Liver (tissue), 9 donors: ENCODE results near the gene CREB3L2. TPM values are rescaled to one million over a fixed set of nuclear protein-coding genes. Genes with fewer than 3 reads are reported as not detected.

Experiments
- DNase-seq: peaks from one replicate; pipeline ENCODE4 v3.0.0-alpha.2; 2017; ENCODE audit warnings: low spot score
- H3K27ac ChIP-seq, 2 donors: one replicate each; pipeline ENCODE4 v1.7.0; 2013; ENCODE audit warnings: inconsistent platforms in 2 of 2, low read length in 2 of 2, control low read depth in 1 of 2, low read depth in 1 of 2, mild to moderate bottlenecking in 1 of 2
- H3K27me3 ChIP-seq, 4 donors: one replicate each; pipeline versions ENCODE4 v1.6.1 to v1.7.0; 2013; ENCODE audit warnings: low read length in 3 of 4, inconsistent platforms in 1 of 4, mild to moderate bottlenecking in 1 of 4, moderate library complexity in 1 of 4; ENCODE audit not compliant: control insufficient read depth in 4 of 4, insufficient read depth in 4 of 4
- H3K36me3 ChIP-seq, 4 donors: one replicate each; pipeline versions ENCODE4 v1.6.1 to v1.7.0; 2013; ENCODE audit warnings: low read length in 3 of 4, mild to moderate bottlenecking in 3 of 4, low read depth in 1 of 4, moderate library complexity in 1 of 4; ENCODE audit not compliant: control insufficient read depth in 4 of 4, insufficient read depth in 3 of 4
- H3K4me1 ChIP-seq, 4 donors: one replicate each; pipeline versions ENCODE4 v1.6.1 to v1.7.0; 2013; ENCODE audit warnings: low read length in 3 of 4, mild to moderate bottlenecking in 3 of 4, moderate library complexity in 1 of 4; ENCODE audit not compliant: control insufficient read depth in 4 of 4, insufficient read depth in 4 of 4
- H3K4me3 ChIP-seq, 3 donors: one replicate each; pipeline versions ENCODE4 v1.6.1 to v1.7.0; 2013; ENCODE audit warnings: low read length in 3 of 3, control low read depth in 1 of 3, low read depth in 1 of 3, mild to moderate bottlenecking in 1 of 3
- H3K9ac ChIP-seq, 2 donors: one replicate each; pipeline ENCODE4 v1.7.0; 2013; ENCODE audit warnings: low read length in 2 of 2, mild to moderate bottlenecking in 2 of 2, moderate library complexity in 2 of 2, control low read depth in 1 of 2, low read depth in 1 of 2
- H3K9me3 ChIP-seq, 4 donors: one replicate each; pipeline versions ENCODE4 v1.6.1 to v1.7.0; 2013; ENCODE audit warnings: low read length in 3 of 4; ENCODE audit not compliant: control insufficient read depth in 4 of 4
- ATF3 ChIP-seq: IDR thresholded peaks from 2 replicates; pipeline ENCODE4 v1.6.1; 2016; ENCODE audit warnings: antibody characterized with exemption
- EGR1 ChIP-seq, 2 donors: IDR thresholded peaks; 2 replicates each; pipeline ENCODE4 v1.6.1; 2016 to 2018; ENCODE audit warnings: antibody characterized with exemption in 2 of 2, low read depth in 2 of 2
- FOXA1 ChIP-seq: IDR thresholded peaks from 2 replicates; pipeline ENCODE4 v1.6.1; 2016; ENCODE audit warnings: antibody characterized with exemption
- FOXA2 ChIP-seq: IDR thresholded peaks from 2 replicates; pipeline ENCODE4 v1.6.1; 2016; ENCODE audit warnings: antibody characterized with exemption
- GABPA ChIP-seq, 2 donors: IDR thresholded peaks in 1 of 2; conservative IDR thresholded peaks in 1 of 2; 2 replicates each; pipeline ENCODE4 v1.6.1; 2016; ENCODE audit warnings: antibody characterized with exemption in 2 of 2, mild to moderate bottlenecking in 1 of 2, moderate library complexity in 1 of 2
- JUND ChIP-seq, 2 donors: IDR thresholded peaks; 2 replicates each; pipeline ENCODE4 v1.6.1; 2016; ENCODE audit warnings: antibody characterized with exemption in 2 of 2
- NR2F2 ChIP-seq: IDR thresholded peaks from 2 replicates; pipeline ENCODE4 v1.6.1; 2016; ENCODE audit warnings: antibody characterized with exemption
- RAD21 ChIP-seq, 2 donors: IDR thresholded peaks; 2 replicates each; pipeline ENCODE4 v1.6.1; 2016; ENCODE audit warnings: antibody characterized with exemption in 2 of 2, mild to moderate bottlenecking in 2 of 2
- RXRA ChIP-seq, 2 donors: IDR thresholded peaks; 2 replicates each; pipeline ENCODE4 v1.6.1; 2017 to 2018; ENCODE audit warnings: antibody characterized with exemption in 2 of 2, mild to moderate bottlenecking in 1 of 2
- SP1 ChIP-seq: IDR thresholded peaks from 2 replicates; pipeline ENCODE4 v1.6.1; 2018; ENCODE audit warnings: antibody characterized with exemption, mild to moderate bottlenecking
- TAF1 ChIP-seq: conservative IDR thresholded peaks from 2 replicates; pipeline ENCODE4 v1.6.1; 2016; ENCODE audit warnings: antibody characterized with exemption, mild to moderate bottlenecking
- YY1 ChIP-seq: IDR thresholded peaks from 2 replicates; pipeline ENCODE4 v1.6.1; 2016; ENCODE audit warnings: antibody characterized with exemption, mild to moderate bottlenecking
- ZBTB33 ChIP-seq: IDR thresholded peaks from 2 replicates; pipeline ENCODE4 v1.6.1; 2016; ENCODE audit warnings: antibody characterized with exemption
- WGBS: extraction: QIAGEN DNeasy Blood & Tissue Kit; methylation state at CpG from one replicate; pipeline ENCODE4 v1.1.7; 2013; 5-methylcytosine and 5-hydroxymethylcytosine counted together
- polyA plus RNA-seq, 2 donors: library from polyadenylated mRNA; stranded (reverse) in 1 of 2; unstranded in 1 of 2; fragments of 200-250 nt in 1 of 2; fragments of >200 nt in 1 of 2; fragmentation: Nextera tagmentation in 1 of 2; extraction: Ambion mirVana in 1 of 2; gene quantifications; one replicate each; pipeline versions ENCODE4 v1.2.1 to v1.2.3, GENCODE V29; 2013 to 2015
- total RNA-seq, 2 donors: library from RNA; depleted of rRNA; stranded (reverse); fragments of >200 nt; gene quantifications; one replicate each; pipeline ENCODE4 v1.2.3, GENCODE V29; 2014
- TF ChIP-seq, protein P1 (sequence below): IDR thresholded peaks from 2 replicates; pipeline ENCODE4 v1.6.1; 2016; ENCODE audit warnings: antibody characterized with exemption
- TF ChIP-seq, protein P2 (sequence below): fragments of 150-350 bp; IDR thresholded peaks from 2 replicates; pipeline ENCODE4 v1.5.1; 2017; ENCODE audit warnings: improper control_type of control experiment, low read depth, low read length; ENCODE audit not compliant: missing input control
- TF ChIP-seq, protein P3 (sequence below): IDR thresholded peaks from 2 replicates; pipeline ENCODE4 v1.6.1; 2016; ENCODE audit warnings: antibody characterized with exemption, mild to moderate bottlenecking
- donor health status: healthy.
- donor health status: healthy.
- donor health status: healthy.
- donor health status: healthy.
- donor health status: healthy.

The CREB3L2 gene
- total and polyA plus RNA-seq, 4 donors = 6.7 to 16.6 (median 9.9) TPM

- no peak for TF ChIP-seq TAF1
- TF ChIP-seq, protein P1, sequence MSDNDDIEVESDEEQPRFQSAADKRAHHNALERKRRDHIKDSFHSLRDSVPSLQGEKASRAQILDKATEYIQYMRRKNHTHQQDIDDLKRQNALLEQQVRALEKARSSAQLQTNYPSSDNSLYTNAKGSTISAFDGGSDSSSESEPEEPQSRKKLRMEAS = no peak
- TF ChIP-seq ZBTB33 = no peak
- TF ChIP-seq RXRA (IDR thresholded peaks at IDR 0.05) = no peak
- no peak for TF ChIP-seq GABPA (IDR thresholded peaks at IDR 0.05 in 1 of 2, conservative IDR thresholded peaks at IDR 0.05 in 1 of 2)
- TF ChIP-seq RAD21 (IDR thresholded peaks at IDR 0.05) = no peak
- no peak for TF ChIP-seq NR2F2
- TF ChIP-seq JUND (IDR thresholded peaks at IDR 0.05) = no peak
- no peak for TF ChIP-seq EGR1 (IDR thresholded peaks at IDR 0.05; ENCODE audit: low read depth in 2 of 2)
- no peak for TF ChIP-seq FOXA2
- no peak for TF ChIP-seq ATF3
- no peak for TF ChIP-seq SP1
- no peak for TF ChIP-seq FOXA1
- TF ChIP-seq, protein P2, sequence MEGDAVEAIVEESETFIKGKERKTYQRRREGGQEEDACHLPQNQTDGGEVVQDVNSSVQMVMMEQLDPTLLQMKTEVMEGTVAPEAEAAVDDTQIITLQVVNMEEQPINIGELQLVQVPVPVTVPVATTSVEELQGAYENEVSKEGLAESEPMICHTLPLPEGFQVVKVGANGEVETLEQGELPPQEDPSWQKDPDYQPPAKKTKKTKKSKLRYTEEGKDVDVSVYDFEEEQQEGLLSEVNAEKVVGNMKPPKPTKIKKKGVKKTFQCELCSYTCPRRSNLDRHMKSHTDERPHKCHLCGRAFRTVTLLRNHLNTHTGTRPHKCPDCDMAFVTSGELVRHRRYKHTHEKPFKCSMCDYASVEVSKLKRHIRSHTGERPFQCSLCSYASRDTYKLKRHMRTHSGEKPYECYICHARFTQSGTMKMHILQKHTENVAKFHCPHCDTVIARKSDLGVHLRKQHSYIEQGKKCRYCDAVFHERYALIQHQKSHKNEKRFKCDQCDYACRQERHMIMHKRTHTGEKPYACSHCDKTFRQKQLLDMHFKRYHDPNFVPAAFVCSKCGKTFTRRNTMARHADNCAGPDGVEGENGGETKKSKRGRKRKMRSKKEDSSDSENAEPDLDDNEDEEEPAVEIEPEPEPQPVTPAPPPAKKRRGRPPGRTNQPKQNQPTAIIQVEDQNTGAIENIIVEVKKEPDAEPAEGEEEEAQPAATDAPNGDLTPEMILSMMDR = no peak
- TF ChIP-seq YY1 = no peak
- peaks cover 0 to 7% (median 0%) of the 10 kb centered on the region in 4 donors for H3K27me3 ChIP-seq
- no peak overlapping the region for H3K4me3 ChIP-seq
- no peak overlapping the region for H3K9ac ChIP-seq
- peaks cover 0 to 2% (median 0%) of the 10 kb centered on the region in 4 donors for H3K36me3 ChIP-seq
- no peaks in the 10 kb centered on the region for H3K9me3 ChIP-seq
- peaks cover 5 to 12% (median 8%) of the 10 kb centered on the region in 4 donors for H3K4me1 ChIP-seq
- 73% methylated on average over 8 of the region's 8 CpGs for WGBS
- H3K27ac ChIP-seq = no peak overlapping the region
- DNase-seq = no peak
Observed at GRCh38 chr7:137848095-137848494, 153.8 kb downstream of the CREB3L2 start.

DNA sequence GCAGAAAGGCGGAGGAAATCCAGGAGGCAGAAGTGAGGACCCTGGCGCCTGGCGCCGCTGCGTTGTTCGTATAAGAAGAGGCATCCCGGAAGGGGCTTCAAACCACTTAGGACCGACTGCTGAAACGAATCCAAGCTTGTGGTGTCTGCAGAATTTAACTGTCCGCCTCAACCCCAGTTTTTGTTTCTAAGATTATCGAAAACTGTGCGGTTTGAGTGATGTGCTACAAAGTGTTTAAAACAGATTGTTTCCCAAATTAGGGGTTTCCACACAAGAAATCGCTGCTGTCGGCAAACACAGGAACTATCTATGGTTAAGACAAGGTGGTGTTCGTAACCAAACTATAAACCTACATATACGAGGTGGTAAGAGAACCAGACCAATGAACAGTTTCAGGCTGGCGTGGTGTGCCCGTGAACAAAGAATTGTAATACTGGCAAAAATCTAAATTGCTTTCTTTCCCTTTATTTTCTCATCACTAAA lies 154.3 kb downstream of the CREB3L2 start:
- 30% methylated on average over 18 of the region's 18 CpGs for WGBS
- peaks cover 0 to 2% (median 0%) of the 10 kb centered on the region in 4 donors for H3K36me3 ChIP-seq
- H3K9ac ChIP-seq = no peak overlapping the region
- H3K27ac ChIP-seq = no peak overlapping the region
- DNase-seq = no peak
- TF ChIP-seq SP1 (no peak), EGR1 (IDR thresholded peaks at IDR 0.05; ENCODE audit: low read depth in 2 of 2) (no peak), YY1 (no peak), RXRA (IDR thresholded peaks at IDR 0.05) (no peak)
- TF ChIP-seq, protein P3, sequence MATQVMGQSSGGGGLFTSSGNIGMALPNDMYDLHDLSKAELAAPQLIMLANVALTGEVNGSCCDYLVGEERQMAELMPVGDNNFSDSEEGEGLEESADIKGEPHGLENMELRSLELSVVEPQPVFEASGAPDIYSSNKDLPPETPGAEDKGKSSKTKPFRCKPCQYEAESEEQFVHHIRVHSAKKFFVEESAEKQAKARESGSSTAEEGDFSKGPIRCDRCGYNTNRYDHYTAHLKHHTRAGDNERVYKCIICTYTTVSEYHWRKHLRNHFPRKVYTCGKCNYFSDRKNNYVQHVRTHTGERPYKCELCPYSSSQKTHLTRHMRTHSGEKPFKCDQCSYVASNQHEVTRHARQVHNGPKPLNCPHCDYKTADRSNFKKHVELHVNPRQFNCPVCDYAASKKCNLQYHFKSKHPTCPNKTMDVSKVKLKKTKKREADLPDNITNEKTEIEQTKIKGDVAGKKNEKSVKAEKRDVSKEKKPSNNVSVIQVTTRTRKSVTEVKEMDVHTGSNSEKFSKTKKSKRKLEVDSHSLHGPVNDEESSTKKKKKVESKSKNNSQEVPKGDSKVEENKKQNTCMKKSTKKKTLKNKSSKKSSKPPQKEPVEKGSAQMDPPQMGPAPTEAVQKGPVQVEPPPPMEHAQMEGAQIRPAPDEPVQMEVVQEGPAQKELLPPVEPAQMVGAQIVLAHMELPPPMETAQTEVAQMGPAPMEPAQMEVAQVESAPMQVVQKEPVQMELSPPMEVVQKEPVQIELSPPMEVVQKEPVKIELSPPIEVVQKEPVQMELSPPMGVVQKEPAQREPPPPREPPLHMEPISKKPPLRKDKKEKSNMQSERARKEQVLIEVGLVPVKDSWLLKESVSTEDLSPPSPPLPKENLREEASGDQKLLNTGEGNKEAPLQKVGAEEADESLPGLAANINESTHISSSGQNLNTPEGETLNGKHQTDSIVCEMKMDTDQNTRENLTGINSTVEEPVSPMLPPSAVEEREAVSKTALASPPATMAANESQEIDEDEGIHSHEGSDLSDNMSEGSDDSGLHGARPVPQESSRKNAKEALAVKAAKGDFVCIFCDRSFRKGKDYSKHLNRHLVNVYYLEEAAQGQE = no peak
- H3K4me3 ChIP-seq = no peak overlapping the region
- peaks cover 0 to 7% (median 0%) of the 10 kb centered on the region in 4 donors for H3K27me3 ChIP-seq
- peaks cover 5 to 12% (median 8%) of the 10 kb centered on the region in 4 donors for H3K4me1 ChIP-seq
- H3K9me3 ChIP-seq = no peaks in the 10 kb centered on the region
